ENCODE results near the gene RASGEF1B.

DNA sequence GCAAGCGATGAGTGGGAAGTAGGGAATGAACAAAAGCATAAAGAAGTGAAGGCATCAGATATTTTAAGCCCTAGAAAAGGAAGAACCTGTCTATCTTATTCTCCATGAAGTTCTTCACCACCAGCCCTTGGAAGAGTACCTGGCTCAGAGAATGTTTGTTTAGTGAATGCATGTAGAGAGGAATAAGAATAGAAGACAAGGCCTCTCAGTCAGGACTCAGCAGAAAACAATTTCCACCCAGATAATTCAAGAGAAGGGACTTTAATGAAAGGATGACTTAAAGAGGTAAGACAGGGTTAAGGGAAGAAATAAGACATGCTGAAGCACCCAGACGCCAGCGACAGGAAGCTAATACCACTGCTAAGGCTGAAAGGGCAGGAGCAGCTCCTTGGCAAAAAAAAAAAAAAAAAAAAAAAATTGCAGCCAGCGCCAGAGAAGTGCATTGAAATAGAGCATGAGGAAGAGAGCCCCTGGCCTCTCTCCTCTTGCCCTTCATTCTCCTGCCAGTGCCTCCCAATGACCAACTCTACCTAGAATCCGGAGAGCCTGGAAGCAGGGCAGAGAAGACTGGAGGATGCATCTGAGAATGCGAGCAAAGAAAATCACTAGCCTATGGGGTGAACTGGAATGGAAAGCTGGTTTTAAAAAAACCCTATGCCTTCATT lies 47.2 kb upstream of the RASGEF1B start:
- TF ChIP-seq POLR2AphosphoS5 (IDR thresholded peaks at IDR 0.05; ENCODE audit: insufficient read depth, low read depth, low read length) (no peak), EZH2 (IDR thresholded peaks at IDR 0.05; ENCODE audit: borderline replicate concordance, low read depth, low read length, severe bottlenecking) (no peak), POLR2A (IDR thresholded peaks at IDR 0.05; ENCODE audit: low read depth, low read length) (no peak), JUN (IDR thresholded peaks at IDR 0.05; ENCODE audit: borderline replicate concordance, insufficient read depth, insufficient read length, low read depth) (no peak), MYC (IDR thresholded peaks at IDR 0.05; ENCODE audit: low read depth, low read length) (no peak), FOS (IDR thresholded peaks at IDR 0.05; ENCODE audit: borderline replicate concordance, insufficient read depth, low read length) (no peak), GATA2 (IDR thresholded peaks at IDR 0.05; ENCODE audit: insufficient read depth, insufficient read length, low read depth, low read length) (no peak)
- TF ChIP-seq, protein P1, sequence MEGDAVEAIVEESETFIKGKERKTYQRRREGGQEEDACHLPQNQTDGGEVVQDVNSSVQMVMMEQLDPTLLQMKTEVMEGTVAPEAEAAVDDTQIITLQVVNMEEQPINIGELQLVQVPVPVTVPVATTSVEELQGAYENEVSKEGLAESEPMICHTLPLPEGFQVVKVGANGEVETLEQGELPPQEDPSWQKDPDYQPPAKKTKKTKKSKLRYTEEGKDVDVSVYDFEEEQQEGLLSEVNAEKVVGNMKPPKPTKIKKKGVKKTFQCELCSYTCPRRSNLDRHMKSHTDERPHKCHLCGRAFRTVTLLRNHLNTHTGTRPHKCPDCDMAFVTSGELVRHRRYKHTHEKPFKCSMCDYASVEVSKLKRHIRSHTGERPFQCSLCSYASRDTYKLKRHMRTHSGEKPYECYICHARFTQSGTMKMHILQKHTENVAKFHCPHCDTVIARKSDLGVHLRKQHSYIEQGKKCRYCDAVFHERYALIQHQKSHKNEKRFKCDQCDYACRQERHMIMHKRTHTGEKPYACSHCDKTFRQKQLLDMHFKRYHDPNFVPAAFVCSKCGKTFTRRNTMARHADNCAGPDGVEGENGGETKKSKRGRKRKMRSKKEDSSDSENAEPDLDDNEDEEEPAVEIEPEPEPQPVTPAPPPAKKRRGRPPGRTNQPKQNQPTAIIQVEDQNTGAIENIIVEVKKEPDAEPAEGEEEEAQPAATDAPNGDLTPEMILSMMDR (IDR thresholded peaks at IDR 0.05; ENCODE audit: extremely low read depth in 1 of 2, insufficient read depth in 1 of 2, low read depth in 1 of 2, low read length in 2 of 2): no peak
- TF ChIP-seq, protein P2, sequence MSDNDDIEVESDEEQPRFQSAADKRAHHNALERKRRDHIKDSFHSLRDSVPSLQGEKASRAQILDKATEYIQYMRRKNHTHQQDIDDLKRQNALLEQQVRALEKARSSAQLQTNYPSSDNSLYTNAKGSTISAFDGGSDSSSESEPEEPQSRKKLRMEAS (IDR thresholded peaks at IDR 0.05; ENCODE audit: insufficient read depth, insufficient read length): no peak

Measured in endothelial cell of umbilical vein (primary cell).